Transverse colon (tissue), 4 donors: ENCODE results near the gene CGNL1.

Source experiments
- CTCF ChIP-seq, 5 experiments: fragments of 200-600 bp in 3 of 5; fragments of 450-650 bp in 2 of 5; sonication (generic) in 3 of 5; IDR thresholded peaks; 1 replicate in 2 of 5; 2 replicates in 3 of 5; pipeline ENCODE4 v1.5.1; 2016 to 2017; ENCODE audit warnings: antibody characterized with exemption in 5 of 5, inconsistent platforms in 3 of 5, mild to moderate bottlenecking in 2 of 5, moderate library complexity in 1 of 5
- EP300 ChIP-seq: sonication (generic); formaldehyde crosslinking; IDR thresholded peaks from one replicate; pipeline ENCODE4 v1.6.1; 2017; ENCODE audit warnings: antibody characterized with exemption, low read depth
- POLR2A ChIP-seq: fragments of 450-650 bp; IDR thresholded peaks from one replicate; pipeline ENCODE4 v1.6.1; 2016; ENCODE audit warnings: antibody characterized with exemption, mild to moderate bottlenecking, moderate library complexity
- POLR2AphosphoS5 ChIP-seq, 3 donors: sonication (generic); formaldehyde crosslinking; IDR thresholded peaks; one replicate each; pipeline ENCODE4 v1.6.1; 2016; ENCODE audit warnings: antibody characterized with exemption in 3 of 3

GRCh38 chr15:57526615-57527014 lies 150.3 kb downstream of the CGNL1 start:
- TF ChIP-seq CTCF (IDR thresholded peaks at IDR 0.05) (no peak), POLR2A (no peak), EP300 (no peak), POLR2AphosphoS5 (IDR thresholded peaks at IDR 0.05) (no peak)
